ENCODE measurements around the gene PRR23E. TPM values are rescaled to one million over a fixed set of nuclear protein-coding genes. Genes with fewer than 3 reads are reported as not detected.

The PRR23E gene
- total RNA-seq, 4 donors from 2014 or later, result not detected

GRCh38 chr3:127152684-127153505 lies 40.0 kb upstream of the PRR23E start:
- no peak for DNase-seq
- Histone ChIP-seq H3K36me3 (no peaks in the 10 kb centered on the region), H3K27me3 (peaks cover 0 to 33% (median 0%) of the 10 kb centered on the region in 4 donors), H3K27ac (no peak overlapping the region), H3K4me1 (no peaks in the 10 kb centered on the region), H3K9me3 (no peaks in the 10 kb centered on the region), H3K4me3 (no peak overlapping the region)
- TF ChIP-seq CTCF (IDR thresholded peaks at IDR 0.05), result no peak
- TF ChIP-seq POLR2A (IDR thresholded peaks at IDR 0.05), result no peak
- 60 to 81% methylated on average over 2 of the region's 10 CpGs for WGBS, 2 donors
- intact Hi-C loops (cut with DNase I), result no loop called here

- TF ChIP-seq CTCF (IDR thresholded peaks at IDR 0.05) (no peak), POLR2A (IDR thresholded peaks at IDR 0.05) (no peak)
- Histone ChIP-seq H3K36me3 (no peaks in the 10 kb centered on the region), H3K4me1 (no peaks in the 10 kb centered on the region), H3K27me3 (peaks cover 0 to 35% (median 0%) of the 10 kb centered on the region in 4 donors), H3K9me3 (no peaks in the 10 kb centered on the region), H3K4me3 (no peak overlapping the region), H3K27ac (no peak overlapping the region)
- intact Hi-C loops (cut with DNase I), result no loop called here
- DNase-seq, result no peak
- WGBS, 2 donors, result 82 to 93% methylated on average over 4 to 5 of the region's 5 CpGs
These were observed 39.5 kb upstream of the PRR23E start for GRCh38 chr3:127153506-127153815.

- no peak for DNase-seq
- TF ChIP-seq POLR2A (IDR thresholded peaks at IDR 0.05) (no peak), CTCF (IDR thresholded peaks at IDR 0.05) (no peak)
- H3K27ac ChIP-seq, result no peak overlapping the region
- H3K4me1 ChIP-seq, result peaks cover 0 to 6% (median 0%) of the 10 kb centered on the region in 3 donors
- peaks cover 0 to 55% (median 0%) of the 10 kb centered on the region in 4 donors for H3K27me3 ChIP-seq
- H3K36me3 ChIP-seq, result no peaks in the 10 kb centered on the region
- WGBS, 2 donors, result 50 to 59% methylated on average over 13 to 16 of the region's 16 CpGs
- intact Hi-C loops (cut with DNase I), result no loop called here
- H3K4me3 ChIP-seq, result no peak overlapping the region
- no peaks in the 10 kb centered on the region for H3K9me3 ChIP-seq
These were observed 36.4 kb upstream of the PRR23E start for GRCh38 chr3:127156338-127157050.

- TF ChIP-seq CTCF (IDR thresholded peaks at IDR 0.05) (no peak), POLR2A (IDR thresholded peaks at IDR 0.05) (no peak)
- no peak overlapping the region for H3K27ac ChIP-seq
- intact Hi-C loops (cut with DNase I), result no loop called here
- DNase-seq, result no peak
- H3K9me3 ChIP-seq, result no peaks in the 10 kb centered on the region
- H3K4me3 ChIP-seq, result no peak overlapping the region
- 30 to 57% methylated on average over 2 to 4 of the region's 14 CpGs for WGBS, 2 donors
- peaks cover 0 to 58% (median 0%) of the 10 kb centered on the region in 4 donors for H3K27me3 ChIP-seq
- H3K4me1 ChIP-seq, result peaks cover 0 to 6% (median 0%) of the 10 kb centered on the region in 3 donors
- no peaks in the 10 kb centered on the region for H3K36me3 ChIP-seq
These were observed 35.6 kb upstream of the PRR23E start for GRCh38 chr3:127157171-127157828.

Data from esophagus squamous epithelium (tissue), 5 donors.